Breast epithelium (tissue), 4 donors: ENCODE results near the gene ASTN2. TPM values are rescaled to one million over a fixed set of nuclear protein-coding genes. Genes with fewer than 3 reads are reported as not detected.
A peak's percentile ranks its signal among the peaks of the same experiment; 100 is the strongest.

Experiments used
- DNase-seq, 2 donors: peaks; one replicate each; pipeline ENCODE4 v3.0.0-alpha.2; 2019; ENCODE audit warnings: low spot score in 2 of 2
- H3K27ac ChIP-seq, 2 donors: fragments of 200-600 bp; sonication (generic) in 1 of 2; one replicate each; pipeline ENCODE4 v1.5.1; 2016 to 2019; ENCODE audit warnings: mild to moderate bottlenecking in 1 of 2
- H3K27me3 ChIP-seq, 2 donors: fragments of 200-600 bp; sonication (generic) in 1 of 2; one replicate each; pipeline versions ENCODE4 v1.5.1 to v1.6.0; 2017 to 2019; ENCODE audit warnings: control low read depth in 1 of 2, mild to moderate bottlenecking in 1 of 2
- H3K36me3 ChIP-seq: fragments of 200-600 bp; one replicate; pipeline ENCODE4 v1.5.1; 2019
- H3K4me1 ChIP-seq, 2 donors: fragments of 200-600 bp; sonication (generic); one replicate each; pipeline ENCODE4 v1.5.1; 2016 to 2019; ENCODE audit warnings: control low read depth in 1 of 2
- H3K4me3 ChIP-seq, 3 donors: fragments of 200-600 bp; sonication (generic); 1 replicate in 2 of 3; 2 replicates in 1 of 3; pipeline ENCODE4 v1.5.1; 2016 to 2019; ENCODE audit warnings: mild to moderate bottlenecking in 3 of 3, moderate library complexity in 2 of 3
- H3K9me3 ChIP-seq, 2 donors: fragments of 200-600 bp; sonication (generic) in 1 of 2; one replicate each; pipeline ENCODE4 v1.5.1; 2016 to 2019; ENCODE audit warnings: control low read depth in 1 of 2
- CTCF ChIP-seq, 3 donors: fragments of 450-650 bp; IDR thresholded peaks; one replicate each; pipeline ENCODE4 v1.5.1; 2016 to 2017; ENCODE audit warnings: antibody characterized with exemption in 3 of 3, mild to moderate bottlenecking in 3 of 3, moderate library complexity in 3 of 3
- POLR2A ChIP-seq: fragments of 450-650 bp; IDR thresholded peaks from one replicate; pipeline ENCODE4 v1.6.1; 2016; ENCODE audit warnings: antibody characterized with exemption, mild to moderate bottlenecking, moderate library complexity
- POLR2AphosphoS5 ChIP-seq, 3 donors: sonication (generic); formaldehyde crosslinking; IDR thresholded peaks; one replicate each; pipeline ENCODE4 v1.6.1; 2017; ENCODE audit warnings: antibody characterized with exemption in 3 of 3
- intact Hi-C: fragments of 100-400 bp; cut with DNase I; formaldehyde crosslinking; loops from one replicate; pipeline ENCODE4 v1.15.1; 2023; ENCODE audit warnings: low total_unique reads
- total RNA-seq, 3 donors: library from RNA; depleted of rRNA; stranded (reverse); fragments of >200 nt; gene quantifications; one replicate each; pipeline ENCODE4 v1.1.0, GENCODE V29; 2016

ASTN2 gene
- total RNA-seq, 3 donors from 2014 or later: 9.1 to 13.8 (median 9.8) TPM

GRCh38 chr9:116549061-116549664 is 865.7 kb downstream of the ASTN2 start:
- TF ChIP-seq POLR2AphosphoS5 (IDR thresholded peaks at IDR 0.05) (peak; percentile 23 to 74 (median 40)), POLR2A (no peak)
- Histone ChIP-seq H3K9me3 (no peaks in the 10 kb centered on the region), H3K27me3 (no peaks in the 10 kb centered on the region), H3K36me3 (no peaks in the 10 kb centered on the region), H3K4me3 (no peak overlapping the region), H3K4me1 (no peaks in the 10 kb centered on the region), H3K27ac (peak overlapping the region in 1 of 2 donors; percentile 39)
- peak in 1 of 2 donors; percentile 72 for DNase-seq
- intact Hi-C loops: no loop called here

DNA sequence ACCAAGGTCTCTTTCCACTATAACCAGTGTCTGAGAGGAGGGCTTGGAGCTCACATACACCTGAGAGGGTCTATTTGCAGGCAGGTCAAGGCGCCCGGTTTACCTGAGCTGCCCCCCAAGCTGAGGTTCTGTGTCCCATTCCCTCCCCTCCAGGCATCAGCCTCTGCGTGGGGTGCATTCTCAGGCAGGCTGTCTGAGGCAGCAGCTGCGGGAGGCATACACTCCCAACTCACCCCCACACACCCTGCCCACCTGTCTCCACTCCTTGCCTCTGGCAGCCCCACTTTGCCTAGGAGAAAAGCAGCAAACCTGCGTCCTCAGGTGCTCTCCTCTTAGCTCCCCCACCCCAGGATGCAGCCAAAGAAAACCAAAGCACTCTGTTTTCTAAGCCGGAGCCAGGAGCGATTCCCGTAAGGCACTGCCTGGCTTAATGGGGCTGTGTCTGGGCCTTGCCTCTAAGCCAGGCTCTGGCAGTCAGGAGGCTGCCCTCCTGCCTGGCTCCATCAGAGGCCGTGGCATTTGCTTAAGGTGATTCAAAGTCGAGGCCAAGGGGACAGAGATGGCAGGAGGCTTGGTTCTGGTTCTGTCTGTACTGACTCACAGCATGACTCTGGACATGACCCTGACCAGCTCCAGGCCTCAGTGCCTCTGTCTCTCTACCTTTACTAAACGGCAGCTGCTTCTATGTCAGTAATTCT is 867.0 kb downstream of the ASTN2 start:
- Histone ChIP-seq H3K27me3 (no peaks in the 10 kb centered on the region), H3K4me3 (no peak overlapping the region), H3K4me1 (no peaks in the 10 kb centered on the region), H3K27ac (peak overlapping the region; percentile 1 to 13), H3K36me3 (no peaks in the 10 kb centered on the region), H3K9me3 (no peaks in the 10 kb centered on the region)
- intact Hi-C loops: no loop called here
- no peak for DNase-seq
- no peak for TF ChIP-seq CTCF (IDR thresholded peaks at IDR 0.05)
- no peak for TF ChIP-seq POLR2AphosphoS5 (IDR thresholded peaks at IDR 0.05)
- TF ChIP-seq POLR2A: no peak

DNA sequence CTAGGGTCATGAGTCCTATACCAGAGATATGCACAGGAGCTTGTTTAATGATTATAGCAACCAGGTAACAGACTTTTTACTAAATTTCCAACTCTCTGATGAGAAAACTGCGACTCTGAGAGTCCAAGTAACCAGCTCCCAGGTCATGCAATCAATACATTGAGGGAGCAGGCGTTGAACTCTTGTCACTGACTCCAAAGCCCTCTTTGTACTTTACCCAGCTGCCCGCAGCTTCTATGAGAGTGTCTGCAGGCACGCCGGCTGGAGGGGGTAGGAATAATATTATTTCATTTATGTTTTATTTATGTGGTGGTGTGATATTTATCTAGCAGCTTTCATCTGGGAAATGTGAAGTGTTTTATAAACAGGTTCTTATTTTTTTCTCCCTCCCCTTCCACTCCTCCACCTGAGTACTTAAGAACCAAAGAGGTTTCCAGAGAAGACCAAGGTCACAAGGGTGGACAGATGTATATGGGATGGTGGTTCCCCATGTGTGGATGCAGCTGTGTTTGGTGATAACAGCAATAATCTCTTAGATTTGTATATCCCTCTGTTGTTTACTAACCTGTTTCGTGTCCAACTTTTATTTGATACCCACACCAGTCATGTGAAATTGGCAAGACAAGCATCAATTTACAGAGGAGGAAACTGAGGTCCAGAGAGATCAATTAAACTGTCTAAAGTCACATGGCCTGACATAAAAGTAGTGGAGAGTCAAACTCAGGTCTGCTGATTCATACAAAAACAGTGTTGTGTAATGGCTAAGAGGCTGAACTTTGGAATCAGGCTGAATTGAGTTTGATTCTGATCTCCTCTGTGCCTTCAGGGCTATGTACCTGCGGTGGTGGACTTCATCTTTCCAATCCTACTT is 867.9 kb downstream of the ASTN2 start:
- DNase-seq: no peak
- Histone ChIP-seq H3K9me3 (no peaks in the 10 kb centered on the region), H3K4me1 (no peaks in the 10 kb centered on the region), H3K27me3 (no peaks in the 10 kb centered on the region), H3K36me3 (no peaks in the 10 kb centered on the region), H3K4me3 (no peak overlapping the region), H3K27ac (no peak overlapping the region)
- intact Hi-C loops: no loop called here
- TF ChIP-seq POLR2AphosphoS5 (IDR thresholded peaks at IDR 0.05) (no peak), POLR2A (no peak), CTCF (IDR thresholded peaks at IDR 0.05) (no peak)

DNA sequence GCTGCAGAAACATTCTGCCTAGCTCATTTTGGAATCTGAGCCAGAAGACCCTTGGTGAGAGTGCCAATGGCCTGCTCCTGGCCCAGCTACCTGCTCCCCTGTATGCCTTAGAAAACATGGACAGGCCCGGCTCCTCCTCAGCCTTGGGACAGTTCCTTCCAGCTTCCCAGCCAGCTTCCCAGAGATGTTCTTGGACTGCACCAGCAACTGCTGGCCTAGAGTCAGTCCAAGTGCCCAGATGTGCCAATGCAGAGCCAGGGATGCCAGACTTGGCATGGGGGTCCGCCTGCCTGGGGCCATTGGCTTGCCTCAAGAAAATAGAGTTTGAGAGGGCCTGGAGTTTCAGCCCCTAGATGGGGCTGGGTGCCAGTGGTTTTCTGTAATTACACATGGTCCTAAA is 870.0 kb downstream of the ASTN2 start:
- TF ChIP-seq POLR2AphosphoS5 (IDR thresholded peaks at IDR 0.05): no peak
- Histone ChIP-seq H3K27me3 (no peaks in the 10 kb centered on the region), H3K9me3 (no peaks in the 10 kb centered on the region), H3K27ac (peak overlapping the region in 1 of 2 donors; percentile 49), H3K36me3 (no peaks in the 10 kb centered on the region), H3K4me3 (no peak overlapping the region), H3K4me1 (no peaks in the 10 kb centered on the region)
- intact Hi-C loops: no loop called here
- DNase-seq: no peak

GRCh38 chr9:116543731-116544400 is 871.0 kb downstream of the ASTN2 start:
- intact Hi-C loops: no loop called here
- no peak for DNase-seq

More at GRCh38 chr9:116543731-116544400, 871.0 kb downstream of the ASTN2 start:
- Histone ChIP-seq H3K27ac (peak overlapping the region in 1 of 2 donors; percentile 13), H3K9me3 (no peaks in the 10 kb centered on the region), H3K4me1 (no peaks in the 10 kb centered on the region), H3K4me3 (no peak overlapping the region), H3K36me3 (no peaks in the 10 kb centered on the region), H3K27me3 (no peaks in the 10 kb centered on the region)
- TF ChIP-seq POLR2AphosphoS5 (IDR thresholded peaks at IDR 0.05): no peak
- no peak for TF ChIP-seq POLR2A
- no peak for TF ChIP-seq CTCF (IDR thresholded peaks at IDR 0.05)
